HG02610 (cell line): ENCODE data around the gene SIK3.
"Not testable (repeated sequence)": the region's sequence is repeated elsewhere in the genome, so short reads cannot be mapped to it uniquely, and the experiment has no call there.

Source experiments
- ATAC-seq: cut with Tn5 transposase; IDR thresholded peaks from one replicate; pipeline ENCODE4 v1.9.1; 2021; ENCODE audit warnings: mild to moderate bottlenecking, moderate library complexity; ENCODE audit not compliant: unreplicated experiment

SIK3 gene

GRCh38 chr11:116808262-116809175, 289.7 kb downstream of the SIK3 start:
- no peak for ATAC-seq

GRCh38 chr11:116807601-116808261, 290.5 kb downstream of the SIK3 start:
- no peak for ATAC-seq

GRCh38 chr11:116804001-116804400, 294.2 kb downstream of the SIK3 start:
- no peak for ATAC-seq

GRCh38 chr11:116801662-116802061, 296.6 kb downstream of the SIK3 start:
- ATAC-seq: not testable (repeated sequence)

- ATAC-seq: no peak
These were observed 297.6 kb downstream of the SIK3 start for GRCh38 chr11:116800610-116801009.

- ATAC-seq: no peak
These were observed 299.9 kb downstream of the SIK3 start for GRCh38 chr11:116798368-116798767.

- ATAC-seq: no peak
These were observed 300.4 kb downstream of the SIK3 start for GRCh38 chr11:116797816-116798215.

- no peak for ATAC-seq
These were observed 301.7 kb downstream of the SIK3 start for GRCh38 chr11:116796548-116796947.

GRCh38 chr11:116794851-116795250, 303.4 kb downstream of the SIK3 start:
- ATAC-seq: no peak

- no peak for ATAC-seq
These were observed 304.5 kb downstream of the SIK3 start for GRCh38 chr11:116793772-116794097.
